ENCODE results near the gene LCTL.

GRCh38 chr15:66590435-66590834, 24.6 kb upstream of the LCTL start:
- TF ChIP-seq TAF1 (IDR thresholded peaks at IDR 0.05; ENCODE audit: borderline replicate concordance, low read depth, low read length): no peak
- TF ChIP-seq POLR2A (IDR thresholded peaks at IDR 0.05; ENCODE audit: low read depth, low read length): no peak
- TF ChIP-seq POLR2AphosphoS5 (IDR thresholded peaks at IDR 0.05; ENCODE audit: low read depth, low read length): no peak
